ENCODE results near the gene TNS1.
A peak's percentile ranks its signal among the peaks of the same experiment; 100 is the strongest.

Gene TNS1

DNA sequence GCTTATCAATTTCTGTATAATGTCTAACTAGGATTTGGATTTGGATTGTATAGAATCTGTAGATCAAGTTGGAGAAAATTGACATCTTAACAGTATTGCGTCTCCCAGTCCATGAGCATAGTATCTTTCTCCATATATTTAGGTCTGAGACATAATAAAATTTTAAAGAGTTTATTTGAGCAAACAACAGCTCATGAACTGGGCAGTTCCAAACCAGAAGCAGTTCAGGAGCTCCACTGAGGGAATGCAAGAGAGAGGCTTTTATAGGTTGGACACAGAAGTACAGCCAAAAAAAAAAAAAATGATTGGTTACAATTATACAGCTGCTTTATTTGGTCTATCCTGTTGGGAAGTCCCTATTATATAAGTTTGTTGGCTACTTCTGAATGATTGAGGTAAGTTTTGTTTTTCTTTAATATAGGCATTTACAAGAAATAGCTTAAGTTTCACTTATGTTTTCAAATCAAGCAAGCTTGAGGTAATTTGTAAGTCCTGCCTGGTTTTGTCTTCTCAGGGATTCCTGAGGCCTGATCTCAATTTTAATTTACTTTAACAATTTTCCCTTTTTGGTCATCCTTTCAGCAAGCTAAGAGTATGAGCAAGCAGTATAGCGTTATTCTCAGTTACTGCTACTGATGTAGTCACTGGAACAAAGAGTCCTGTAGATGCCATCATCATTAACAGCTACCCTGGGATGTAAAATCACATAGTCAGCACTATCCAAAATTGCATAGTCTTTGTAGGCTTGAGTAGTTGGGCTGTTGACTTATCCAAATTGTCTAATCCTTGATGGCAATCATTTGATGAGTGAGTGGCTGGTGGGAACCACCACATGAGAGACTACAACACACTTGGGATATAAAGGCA lies 38.7 kb upstream of the TNS1 start:
- DNase-seq (ENCODE audit: extremely low read depth, low read depth), result no peak
- TF ChIP-seq CTCF (IDR thresholded peaks at IDR 0.05; ENCODE audit: low read depth, low read length), result no peak

DNA sequence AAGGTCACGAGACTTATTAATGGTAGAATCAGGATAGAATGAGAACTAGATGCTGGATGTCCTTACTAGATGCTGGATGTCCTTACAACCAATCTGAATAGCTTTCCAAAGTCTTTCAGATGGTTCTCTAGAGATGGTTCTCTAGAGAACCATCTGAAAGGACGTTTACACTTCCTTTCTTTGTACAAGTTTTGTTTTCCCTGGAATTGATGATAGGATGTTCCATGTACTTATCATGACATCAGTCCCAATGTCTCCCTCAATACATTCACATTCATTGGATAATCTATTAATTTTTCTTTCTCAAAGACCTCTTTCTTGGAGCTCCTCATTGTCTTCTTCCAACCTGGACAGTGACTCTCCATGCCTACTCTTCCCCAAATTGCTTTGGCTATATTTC lies 38.1 kb upstream of the TNS1 start:
- TF ChIP-seq CTCF (IDR thresholded peaks at IDR 0.05; ENCODE audit: low read depth, low read length), result no peak
- DNase-seq (ENCODE audit: extremely low read depth, low read depth), result no peak

GRCh38 chr2:218039171-218039570 lies 36.4 kb upstream of the TNS1 start:
- TF ChIP-seq CTCF (IDR thresholded peaks at IDR 0.05; ENCODE audit: low read depth, low read length), result no peak
- DNase-seq (ENCODE audit: extremely low read depth, low read depth), result no peak

- no peak for TF ChIP-seq CTCF (IDR thresholded peaks at IDR 0.05; ENCODE audit: low read depth, low read length)
- DNase-seq (ENCODE audit: extremely low read depth, low read depth), result no peak
These were observed 33.6 kb upstream of the TNS1 start for GRCh38 chr2:218036371-218036770.

GRCh38 chr2:218035463-218036100 lies 32.8 kb upstream of the TNS1 start:
- no peak for TF ChIP-seq CTCF (IDR thresholded peaks at IDR 0.05; ENCODE audit: low read depth, low read length)
- DNase-seq (ENCODE audit: extremely low read depth, low read depth), result no peak

DNA sequence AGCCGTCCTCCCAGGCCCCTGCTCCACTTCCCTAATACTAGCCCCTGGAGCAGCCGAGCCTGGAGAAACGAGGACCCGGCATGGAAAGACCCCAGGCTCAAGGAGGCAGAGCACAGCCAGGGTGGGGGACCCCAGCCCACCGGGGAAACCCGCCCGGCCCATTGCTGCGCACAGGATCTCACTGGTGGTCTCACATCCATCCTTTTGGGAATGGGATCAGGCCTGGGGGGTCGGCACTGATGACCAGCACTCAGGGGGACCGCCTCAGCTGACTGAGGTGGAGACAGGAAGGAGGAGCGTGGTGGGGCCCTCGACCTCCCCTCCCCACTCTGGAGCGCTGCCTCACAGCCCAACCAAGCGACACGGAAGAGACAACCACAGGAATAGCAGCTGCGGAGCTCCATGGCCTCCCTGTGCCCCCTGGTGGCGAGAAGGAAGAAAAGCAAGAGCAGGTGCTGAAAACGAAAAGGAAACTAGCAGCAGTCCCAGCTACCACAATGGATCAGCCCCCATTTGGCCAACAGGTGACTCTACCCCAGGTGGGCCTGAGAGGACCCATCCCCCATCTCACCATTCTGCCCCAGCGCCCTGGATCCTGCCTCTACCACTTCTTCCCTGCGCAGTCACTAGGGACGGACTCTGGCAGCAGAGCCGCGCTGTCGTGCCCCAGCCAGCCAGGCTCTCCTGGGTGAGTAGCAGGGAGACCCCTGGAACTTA lies 31.9 kb upstream of the TNS1 start:
- peak; percentile 12 for DNase-seq (ENCODE audit: extremely low read depth, low read depth)
- peak; percentile 67 for TF ChIP-seq CTCF (IDR thresholded peaks at IDR 0.05; ENCODE audit: low read depth, low read length)
